SK-N-SH (cell line): Measurements from ENCODE around the gene TMPRSS2.

Source experiments
- CTCF ChIP-seq: fragments of 200-600 bp; sonication (generic); IDR thresholded peaks from 2 replicates; pipeline ENCODE4 v1.6.1; 2017; ENCODE audit warnings: antibody characterized with exemption, mild to moderate bottlenecking, moderate library complexity
- EP300 ChIP-seq, 2 experiments: IDR thresholded peaks; 2 replicates each; pipeline versions ENCODE4 v1.4.0 to v1.6.1; 2012; ENCODE audit warnings: borderline replicate concordance in 1 of 2, low read depth in 1 of 2, low read length in 1 of 2
- FOXM1 ChIP-seq: IDR thresholded peaks from 2 replicates; pipeline ENCODE4 v1.4.0; 2012; ENCODE audit warnings: low read depth, mild to moderate bottlenecking
- MXI1 ChIP-seq: IDR thresholded peaks from 2 replicates; pipeline ENCODE4 v1.6.1; 2012; ENCODE audit warnings: mild to moderate bottlenecking, low read depth, low read length, improper control_type of control experiment
- POLR2AphosphoS5 ChIP-seq: IDR thresholded peaks from 2 replicates; pipeline ENCODE4 v1.6.1; 2012; ENCODE audit warnings: low read depth, low read length
- RAD21 ChIP-seq: IDR thresholded peaks from 2 replicates; pipeline ENCODE4 v1.6.1; 2012; ENCODE audit warnings: mild to moderate bottlenecking, low read length
- RFX5 ChIP-seq: IDR thresholded peaks from 2 replicates; pipeline ENCODE4 v1.6.1; 2012; ENCODE audit warnings: mild to moderate bottlenecking, improper control_type of control experiment, low read length
- SIN3A ChIP-seq: IDR thresholded peaks from 2 replicates; pipeline ENCODE4 v1.6.1; 2012; ENCODE audit warnings: low read depth, mild to moderate bottlenecking, low read length, moderate library complexity, borderline replicate concordance
- SMC3 ChIP-seq: IDR thresholded peaks from 2 replicates; pipeline ENCODE4 v1.6.1; 2012; ENCODE audit warnings: low read depth, low read length, improper control_type of control experiment
- USF1 ChIP-seq: IDR thresholded peaks from 2 replicates; pipeline ENCODE4 v1.4.0; 2012; ENCODE audit warnings: low read depth, borderline replicate concordance
- ZBTB33 ChIP-seq: IDR thresholded peaks from 2 replicates; pipeline ENCODE4 v1.4.0; 2012; ENCODE audit warnings: low read depth, borderline replicate concordance
- TF ChIP-seq, protein P1 (sequence below): fragments of 150-350 bp; IDR thresholded peaks from 2 replicates; pipeline ENCODE4 v1.6.1; 2017; ENCODE audit warnings: antibody characterized with exemption, low read length, low read depth, borderline replicate concordance

DNA sequence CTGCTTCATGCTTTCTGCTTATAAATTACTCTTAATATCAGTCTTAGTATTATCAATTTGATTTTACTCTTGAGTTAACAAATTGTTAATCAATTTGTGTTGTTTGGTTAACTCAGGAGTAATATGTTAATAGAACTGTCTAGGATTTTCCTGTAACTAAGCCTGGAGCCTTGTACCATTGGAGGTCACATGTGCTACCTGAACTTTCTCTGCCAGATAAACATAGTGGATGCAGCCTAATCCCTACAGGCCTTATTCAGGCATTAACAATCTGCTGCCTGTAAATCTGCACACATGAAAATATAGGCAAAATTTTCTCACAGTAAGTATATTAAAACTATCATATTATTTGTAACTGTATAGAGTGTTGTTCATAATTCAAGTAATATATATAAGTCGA, 47.1 kb upstream of the TMPRSS2 start:
- TF ChIP-seq EP300 (IDR thresholded peaks at IDR 0.05; ENCODE audit: borderline replicate concordance in 1 of 2, low read depth in 1 of 2, low read length in 1 of 2) (no peak), CTCF (no peak), RAD21 (no peak), SIN3A (no peak), USF1 (no peak), FOXM1 (no peak), ZBTB33 (no peak), POLR2AphosphoS5 (no peak), SMC3 (no peak), MXI1 (no peak), RFX5 (no peak)
- TF ChIP-seq, protein P1, sequence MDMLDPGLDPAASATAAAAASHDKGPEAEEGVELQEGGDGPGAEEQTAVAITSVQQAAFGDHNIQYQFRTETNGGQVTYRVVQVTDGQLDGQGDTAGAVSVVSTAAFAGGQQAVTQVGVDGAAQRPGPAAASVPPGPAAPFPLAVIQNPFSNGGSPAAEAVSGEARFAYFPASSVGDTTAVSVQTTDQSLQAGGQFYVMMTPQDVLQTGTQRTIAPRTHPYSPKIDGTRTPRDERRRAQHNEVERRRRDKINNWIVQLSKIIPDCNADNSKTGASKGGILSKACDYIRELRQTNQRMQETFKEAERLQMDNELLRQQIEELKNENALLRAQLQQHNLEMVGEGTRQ, result no peak
